K562 (cell line): ENCODE data around the gene HMBS. TPM values are rescaled to one million over a fixed set of nuclear protein-coding genes. Genes with fewer than 3 reads are reported as not detected.

Experiments used
- ARNT ChIP-seq, 2 experiments: fragments of 450-650 bp; IDR thresholded peaks; 2 replicates each; pipeline ENCODE4 v1.6.1; 2016; ENCODE audit warnings: mild to moderate bottlenecking in 1 of 2
- DMBX1 ChIP-seq: fragments of 250-450 bp; sonication (Bioruptor Pico); IDR thresholded peaks from 2 replicates; pipeline ENCODE4 v1.8.0; 2022; ENCODE audit warnings: inconsistent platforms, mild to moderate bottlenecking, moderate library complexity, borderline replicate concordance
- FOSL1 ChIP-seq: fragments of 200-800 bp; sonication (Bioruptor generic); conservative IDR thresholded peaks from 2 replicates; pipeline ENCODE4 v1.6.1; 2016; ENCODE audit warnings: missing genetic modification characterization, missing compliant biosample characterization
- KHSRP ChIP-seq: fragments of 450-650 bp; IDR thresholded peaks from 2 replicates; pipeline ENCODE4 v1.6.1; 2017
- ZBTB17 ChIP-seq: fragments of 450-650 bp; formaldehyde crosslinking; IDR thresholded peaks from 2 replicates; pipeline ENCODE4 v1.4.0; 2020; ENCODE audit warnings: mild to moderate bottlenecking
- ZFP1 ChIP-seq: fragments of 450-650 bp; formaldehyde crosslinking; IDR thresholded peaks from 2 replicates; pipeline ENCODE4 v1.4.0; 2020; ENCODE audit warnings: mild to moderate bottlenecking, mixed read lengths
- polyA plus RNA-seq, 8 experiments: library from polyadenylated mRNA; depleted of rRNA in 4 of 8; stranded (reverse) in 5 of 8; unstranded in 3 of 8; fragments of >200 nt; fragmentation: Nextera tagmentation in 2 of 8; fragmentation: Illumina TruSeq in 1 of 8; extraction: Ambion mirVana in 2 of 8; extraction: Trizol in 1 of 8; gene quantifications; 2 replicates each; pipeline versions ENCODE4 v1.2.1 to v1.2.3, GENCODE V29; 2011 to 2014; ENCODE audit warnings: inconsistent platforms in 1 of 8, missing spikeins in 1 of 8
- total RNA-seq, 7 experiments: library from RNA; depleted of rRNA in 6 of 7; stranded (reverse); fragments of >200 nt in 6 of 7; fragmentation: Illumina TruSeq in 2 of 7; extraction: Trizol in 2 of 7; gene quantifications; 2 replicates each; pipeline versions ENCODE4 v1.2.1 to v1.2.3, GENCODE V29; 2011 to 2021; ENCODE audit warnings: low replicate concordance in 1 of 7
- TF ChIP-seq, protein P1 (sequence below): fragments of 450-650 bp; IDR thresholded peaks from 2 replicates; pipeline ENCODE4 v1.6.1; 2016
- TF ChIP-seq, protein P2 (sequence below): IDR thresholded peaks from 2 replicates; pipeline ENCODE4 v1.6.1; 2011; ENCODE audit not compliant: insufficient read length; ENCODE audit errors: extremely low read depth
- TF ChIP-seq, protein P3 (sequence below), 2 experiments: fragments of 450-650 bp; IDR thresholded peaks; 2 replicates each; pipeline ENCODE4 v1.6.1; 2016; ENCODE audit warnings: mild to moderate bottlenecking in 2 of 2, borderline replicate concordance in 1 of 2, low read depth in 1 of 2, moderate library complexity in 1 of 2
- TF ChIP-seq, protein P4 (sequence below): fragments of 450-650 bp; formaldehyde crosslinking; conservative IDR thresholded peaks from 2 replicates; pipeline ENCODE4 v1.4.0; 2022; ENCODE audit warnings: mild to moderate bottlenecking, missing genetic modification characterization
- TF ChIP-seq, protein P5 (sequence below), 2 experiments: IDR thresholded peaks; 2 replicates each; pipeline ENCODE4 v1.6.1; 2011; ENCODE audit warnings: borderline replicate concordance in 1 of 2, control low read depth in 1 of 2, low read depth in 1 of 2, low read length in 1 of 2, mild to moderate bottlenecking in 1 of 2, mixed read lengths in 1 of 2, moderate library complexity in 1 of 2; ENCODE audit not compliant: insufficient read depth in 1 of 2, insufficient read length in 1 of 2, poor library complexity in 1 of 2, severe bottlenecking in 1 of 2; ENCODE audit errors: extremely low read depth in 1 of 2

The HMBS gene
- total and polyA plus RNA-seq, 9 of the 15 experiments (the other 6 are each of a cell fraction or from before 2014, with no cell fraction given) = 56.9 to 385 (median 286) TPM

DNA sequence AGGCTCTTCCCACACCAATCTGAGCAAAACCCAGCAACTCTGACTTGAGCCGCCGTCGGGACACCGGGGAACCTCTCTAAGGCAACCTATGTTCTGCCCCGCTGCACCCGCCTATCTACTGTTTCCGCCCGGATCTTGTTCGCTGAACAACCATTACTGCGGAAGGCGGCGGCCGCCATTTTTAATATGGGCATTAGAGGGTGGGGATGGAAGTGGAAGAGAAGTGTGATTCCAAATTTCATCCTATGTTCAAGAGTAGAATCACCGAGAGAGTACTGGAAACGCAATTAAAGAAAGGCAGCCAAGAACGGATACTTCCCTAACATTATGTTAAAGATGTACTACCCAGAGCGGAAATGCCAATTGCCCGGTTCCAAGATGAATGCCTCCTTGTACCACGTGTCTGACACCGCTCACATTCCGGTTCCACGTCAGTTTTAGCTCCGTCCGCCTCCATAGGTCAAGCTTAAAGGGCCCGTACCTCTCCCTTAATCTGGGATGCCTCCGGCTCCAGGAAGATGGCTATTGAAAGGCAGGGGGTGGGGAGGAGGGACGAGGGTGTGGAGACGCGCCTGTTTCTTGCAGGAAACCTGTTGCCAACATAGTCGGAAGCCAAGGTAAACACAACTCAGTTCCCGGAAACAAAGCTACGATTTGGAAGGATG, 17.2 kb downstream of the HMBS start, which contains the start of gene DPAGT1 (continued):
- TF ChIP-seq, protein P1, sequence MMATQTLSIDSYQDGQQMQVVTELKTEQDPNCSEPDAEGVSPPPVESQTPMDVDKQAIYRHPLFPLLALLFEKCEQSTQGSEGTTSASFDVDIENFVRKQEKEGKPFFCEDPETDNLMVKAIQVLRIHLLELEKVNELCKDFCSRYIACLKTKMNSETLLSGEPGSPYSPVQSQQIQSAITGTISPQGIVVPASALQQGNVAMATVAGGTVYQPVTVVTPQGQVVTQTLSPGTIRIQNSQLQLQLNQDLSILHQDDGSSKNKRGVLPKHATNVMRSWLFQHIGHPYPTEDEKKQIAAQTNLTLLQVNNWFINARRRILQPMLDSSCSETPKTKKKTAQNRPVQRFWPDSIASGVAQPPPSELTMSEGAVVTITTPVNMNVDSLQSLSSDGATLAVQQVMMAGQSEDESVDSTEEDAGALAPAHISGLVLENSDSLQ = peak; percentile 72
- TF ChIP-seq FOSL1 (tag) (peak; percentile 67), DMBX1 (CRISPR knock-in tag) (peak; percentile 60; the same call in 1 of the 2 replicates), ZFP1 (CRISPR knock-in tag) (peak; percentile 45; the same call in 1 of the 2 replicates), ARNT (IDR thresholded peaks at IDR 0.05) (peak; percentile 55 to 80; a peak in 2 of 4 replicates), KHSRP (no peak), ZBTB17 (CRISPR knock-in tag) (peak; percentile 78; the same call in 1 of the 2 replicates)
- TF ChIP-seq, protein P2, sequence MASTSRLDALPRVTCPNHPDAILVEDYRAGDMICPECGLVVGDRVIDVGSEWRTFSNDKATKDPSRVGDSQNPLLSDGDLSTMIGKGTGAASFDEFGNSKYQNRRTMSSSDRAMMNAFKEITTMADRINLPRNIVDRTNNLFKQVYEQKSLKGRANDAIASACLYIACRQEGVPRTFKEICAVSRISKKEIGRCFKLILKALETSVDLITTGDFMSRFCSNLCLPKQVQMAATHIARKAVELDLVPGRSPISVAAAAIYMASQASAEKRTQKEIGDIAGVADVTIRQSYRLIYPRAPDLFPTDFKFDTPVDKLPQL = peak; percentile 7
- TF ChIP-seq, protein P3, sequence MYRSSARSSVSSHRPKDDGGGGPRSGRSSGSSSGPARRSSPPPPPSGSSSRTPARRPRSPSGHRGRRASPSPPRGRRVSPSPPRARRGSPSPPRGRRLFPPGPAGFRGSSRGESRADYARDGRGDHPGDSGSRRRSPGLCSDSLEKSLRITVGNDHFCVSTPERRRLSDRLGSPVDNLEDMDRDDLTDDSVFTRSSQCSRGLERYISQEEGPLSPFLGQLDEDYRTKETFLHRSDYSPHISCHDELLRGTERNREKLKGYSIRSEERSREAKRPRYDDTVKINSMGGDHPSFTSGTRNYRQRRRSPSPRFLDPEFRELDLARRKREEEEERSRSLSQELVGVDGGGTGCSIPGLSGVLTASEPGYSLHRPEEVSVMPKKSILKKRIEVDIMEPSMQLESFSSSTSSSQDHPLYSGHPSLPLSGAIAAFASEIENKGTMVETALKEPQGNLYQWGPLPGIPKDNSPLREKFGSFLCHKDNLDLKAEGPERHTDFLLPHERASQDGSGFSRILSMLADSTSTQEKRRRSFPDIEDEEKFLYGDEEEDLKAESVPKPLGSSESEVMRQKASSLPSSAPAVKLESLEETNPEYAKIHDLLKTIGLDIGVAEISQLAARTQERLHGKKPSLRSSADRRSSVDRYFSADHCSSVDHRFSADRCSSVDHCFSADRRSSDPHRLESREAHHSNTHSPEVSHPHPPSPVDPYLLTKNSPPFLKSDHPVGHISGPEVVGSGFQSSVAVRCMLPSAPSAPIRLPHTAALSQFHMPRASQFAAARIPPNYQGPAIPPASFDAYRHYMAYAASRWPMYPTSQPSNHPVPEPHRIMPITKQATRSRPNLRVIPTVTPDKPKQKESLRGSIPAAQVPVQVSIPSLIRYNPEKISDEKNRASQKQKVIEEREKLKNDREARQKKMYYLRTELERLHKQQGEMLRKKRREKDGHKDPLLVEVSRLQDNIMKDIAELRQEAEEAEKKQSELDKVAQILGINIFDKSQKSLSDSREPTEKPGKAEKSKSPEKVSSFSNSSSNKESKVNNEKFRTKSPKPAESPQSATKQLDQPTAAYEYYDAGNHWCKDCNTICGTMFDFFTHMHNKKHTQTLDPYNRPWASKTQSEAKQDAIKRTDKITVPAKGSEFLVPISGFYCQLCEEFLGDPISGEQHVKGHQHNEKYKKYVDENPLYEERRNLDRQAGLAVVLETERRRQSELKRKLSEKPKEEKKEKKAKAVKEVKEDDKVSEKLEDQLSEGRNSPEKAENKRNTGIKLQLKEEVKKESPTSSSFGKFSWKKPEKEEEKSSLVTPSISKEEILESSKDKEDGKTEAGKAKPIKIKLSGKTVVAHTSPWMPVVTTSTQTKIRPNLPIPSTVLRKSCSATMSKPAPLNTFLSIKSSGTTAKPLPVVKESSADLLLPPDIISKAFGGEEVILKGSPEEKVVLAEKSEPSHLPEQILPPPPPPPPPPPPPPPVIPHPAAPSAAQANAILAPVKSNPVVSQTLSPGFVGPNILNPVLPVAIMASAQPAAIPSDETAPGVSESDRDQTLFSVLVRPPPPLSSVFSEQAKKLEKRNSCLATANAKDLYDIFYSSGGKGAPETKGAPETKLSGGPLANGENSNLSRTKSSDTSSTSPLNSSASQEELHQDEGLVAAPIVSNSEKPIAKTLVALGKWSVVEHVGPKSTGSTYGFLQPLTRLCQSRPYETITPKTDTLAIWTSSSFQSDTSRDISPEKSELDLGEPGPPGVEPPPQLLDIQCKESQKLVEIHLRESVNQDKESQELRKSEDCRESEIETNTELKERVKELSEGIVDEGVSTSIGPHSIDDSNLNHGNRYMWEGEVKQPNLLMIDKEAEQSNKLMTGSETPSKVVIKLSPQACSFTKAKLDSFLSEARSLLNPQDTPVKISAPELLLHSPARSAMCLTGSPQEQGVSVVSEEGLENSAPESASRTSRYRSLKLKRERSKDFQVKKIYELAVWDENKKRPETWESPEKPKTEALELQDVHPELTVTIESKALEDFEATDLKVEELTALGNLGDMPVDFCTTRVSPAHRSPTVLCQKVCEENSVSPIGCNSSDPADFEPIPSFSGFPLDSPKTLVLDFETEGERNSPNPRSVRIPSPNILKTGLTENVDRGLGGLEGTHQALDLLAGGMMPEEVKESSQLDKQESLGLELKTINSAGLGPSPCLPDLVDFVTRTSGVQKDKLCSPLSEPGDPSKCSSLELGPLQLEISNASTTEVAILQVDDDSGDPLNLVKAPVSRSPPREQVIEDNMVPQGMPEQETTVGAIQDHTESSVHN (IDR thresholded peaks at IDR 0.05; ENCODE audit: borderline replicate concordance in 1 of 2, low read depth in 1 of 2) = 0 out of 4 replicates have a peak, but pooled peaks of 1 of the 2 experiments have one; percentile 54
- TF ChIP-seq, protein P4, sequence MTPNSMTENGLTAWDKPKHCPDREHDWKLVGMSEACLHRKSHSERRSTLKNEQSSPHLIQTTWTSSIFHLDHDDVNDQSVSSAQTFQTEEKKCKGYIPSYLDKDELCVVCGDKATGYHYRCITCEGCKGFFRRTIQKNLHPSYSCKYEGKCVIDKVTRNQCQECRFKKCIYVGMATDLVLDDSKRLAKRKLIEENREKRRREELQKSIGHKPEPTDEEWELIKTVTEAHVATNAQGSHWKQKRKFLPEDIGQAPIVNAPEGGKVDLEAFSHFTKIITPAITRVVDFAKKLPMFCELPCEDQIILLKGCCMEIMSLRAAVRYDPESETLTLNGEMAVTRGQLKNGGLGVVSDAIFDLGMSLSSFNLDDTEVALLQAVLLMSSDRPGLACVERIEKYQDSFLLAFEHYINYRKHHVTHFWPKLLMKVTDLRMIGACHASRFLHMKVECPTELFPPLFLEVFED (CRISPR knock-in tag) = peak; percentile 73; the same call in 1 of the 2 replicates
- TF ChIP-seq, protein P5, sequence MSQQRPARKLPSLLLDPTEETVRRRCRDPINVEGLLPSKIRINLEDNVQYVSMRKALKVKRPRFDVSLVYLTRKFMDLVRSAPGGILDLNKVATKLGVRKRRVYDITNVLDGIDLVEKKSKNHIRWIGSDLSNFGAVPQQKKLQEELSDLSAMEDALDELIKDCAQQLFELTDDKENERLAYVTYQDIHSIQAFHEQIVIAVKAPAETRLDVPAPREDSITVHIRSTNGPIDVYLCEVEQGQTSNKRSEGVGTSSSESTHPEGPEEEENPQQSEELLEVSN (IDR thresholded peaks at IDR 0.05; ENCODE audit: borderline replicate concordance in 1 of 2, extremely low read depth in 1 of 2, insufficient read depth in 1 of 2, insufficient read length in 1 of 2, low read depth in 1 of 2, low read length in 1 of 2, poor library complexity in 1 of 2, severe bottlenecking in 1 of 2) = peak in 1 of 2 experiments; percentile 33
